ENCODE measurements around the gene ABCA2. TPM values are rescaled to one million over a fixed set of nuclear protein-coding genes. Genes with fewer than 3 reads are reported as not detected.

ABCA2 gene
- total RNA-seq, 1 donor from 2014 or later, result 62.4 TPM

DNA sequence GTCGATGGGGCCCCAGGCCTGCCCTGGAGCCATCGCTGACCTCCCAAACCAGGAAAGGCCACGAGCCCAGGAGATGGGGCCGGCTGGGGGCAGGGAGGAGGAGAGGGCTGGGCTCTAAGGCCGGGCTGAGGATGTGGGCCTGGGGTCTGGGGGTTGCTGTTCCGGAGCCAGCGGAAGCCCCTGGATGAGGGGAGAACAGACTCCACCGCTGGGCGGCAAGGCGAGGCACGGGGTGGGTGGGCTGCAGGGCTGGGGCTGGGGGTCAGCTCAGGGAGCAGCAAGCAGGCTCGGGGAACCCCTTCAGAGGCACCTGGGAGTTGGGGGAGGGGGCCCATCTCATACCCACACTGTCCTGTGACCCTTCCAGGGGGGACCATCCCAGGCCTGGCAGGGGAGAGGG is 64.3 kb downstream of the ABCA2 start:
- TF ChIP-seq, protein P1, sequence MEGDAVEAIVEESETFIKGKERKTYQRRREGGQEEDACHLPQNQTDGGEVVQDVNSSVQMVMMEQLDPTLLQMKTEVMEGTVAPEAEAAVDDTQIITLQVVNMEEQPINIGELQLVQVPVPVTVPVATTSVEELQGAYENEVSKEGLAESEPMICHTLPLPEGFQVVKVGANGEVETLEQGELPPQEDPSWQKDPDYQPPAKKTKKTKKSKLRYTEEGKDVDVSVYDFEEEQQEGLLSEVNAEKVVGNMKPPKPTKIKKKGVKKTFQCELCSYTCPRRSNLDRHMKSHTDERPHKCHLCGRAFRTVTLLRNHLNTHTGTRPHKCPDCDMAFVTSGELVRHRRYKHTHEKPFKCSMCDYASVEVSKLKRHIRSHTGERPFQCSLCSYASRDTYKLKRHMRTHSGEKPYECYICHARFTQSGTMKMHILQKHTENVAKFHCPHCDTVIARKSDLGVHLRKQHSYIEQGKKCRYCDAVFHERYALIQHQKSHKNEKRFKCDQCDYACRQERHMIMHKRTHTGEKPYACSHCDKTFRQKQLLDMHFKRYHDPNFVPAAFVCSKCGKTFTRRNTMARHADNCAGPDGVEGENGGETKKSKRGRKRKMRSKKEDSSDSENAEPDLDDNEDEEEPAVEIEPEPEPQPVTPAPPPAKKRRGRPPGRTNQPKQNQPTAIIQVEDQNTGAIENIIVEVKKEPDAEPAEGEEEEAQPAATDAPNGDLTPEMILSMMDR (IDR thresholded peaks at IDR 0.05), result no peak
- H3K4me1 Mint-ChIP-seq (ENCODE audit: low read depth), result peaks cover 4% of the 10 kb centered on the region
- no peak overlapping the region for H3K4me3 Mint-ChIP-seq (ENCODE audit: unreplicated experiment)
- no peaks in the 10 kb centered on the region for H3K36me3 Mint-ChIP-seq (ENCODE audit: low read depth)
- H3K27ac Mint-ChIP-seq (ENCODE audit: unreplicated experiment), result no peak overlapping the region
- DNase-seq (ENCODE audit: low spot score), result no peak
- peaks cover 3% of the 10 kb centered on the region for H3K27me3 Mint-ChIP-seq (ENCODE audit: low read depth)
- H3K9me3 Mint-ChIP-seq (ENCODE audit: low read depth), result no peaks in the 10 kb centered on the region

DNA sequence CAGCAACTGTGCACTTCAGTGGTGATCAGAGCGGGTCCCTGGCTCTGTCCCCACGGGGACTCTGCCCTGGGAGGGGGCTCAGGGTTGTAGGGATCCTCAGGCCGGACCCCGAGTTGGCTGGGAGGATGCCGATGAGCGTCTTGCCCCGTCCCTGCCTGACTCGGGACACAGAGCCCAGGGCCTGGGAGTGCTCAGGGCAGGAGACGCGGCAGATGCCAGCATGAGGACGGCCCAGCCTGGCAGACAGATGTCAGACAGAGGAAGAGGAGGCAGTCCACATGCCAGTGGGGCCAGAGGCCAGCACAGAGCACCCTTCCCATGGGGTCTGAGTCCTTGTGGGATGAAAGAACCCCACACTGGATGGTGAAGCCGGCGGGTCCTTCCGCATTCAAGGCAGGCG is 64.7 kb downstream of the ABCA2 start:
- no peaks in the 10 kb centered on the region for H3K36me3 Mint-ChIP-seq (ENCODE audit: low read depth)
- TF ChIP-seq, protein P1 (IDR thresholded peaks at IDR 0.05), result no peak
- peaks cover 4% of the 10 kb centered on the region for H3K4me1 Mint-ChIP-seq (ENCODE audit: low read depth)
- H3K9me3 Mint-ChIP-seq (ENCODE audit: low read depth), result no peaks in the 10 kb centered on the region
- DNase-seq (ENCODE audit: low spot score), result no peak
- peaks cover 3% of the 10 kb centered on the region for H3K27me3 Mint-ChIP-seq (ENCODE audit: low read depth)
- H3K27ac Mint-ChIP-seq (ENCODE audit: unreplicated experiment), result no peak overlapping the region
- no peak overlapping the region for H3K4me3 Mint-ChIP-seq (ENCODE audit: unreplicated experiment)

DNA sequence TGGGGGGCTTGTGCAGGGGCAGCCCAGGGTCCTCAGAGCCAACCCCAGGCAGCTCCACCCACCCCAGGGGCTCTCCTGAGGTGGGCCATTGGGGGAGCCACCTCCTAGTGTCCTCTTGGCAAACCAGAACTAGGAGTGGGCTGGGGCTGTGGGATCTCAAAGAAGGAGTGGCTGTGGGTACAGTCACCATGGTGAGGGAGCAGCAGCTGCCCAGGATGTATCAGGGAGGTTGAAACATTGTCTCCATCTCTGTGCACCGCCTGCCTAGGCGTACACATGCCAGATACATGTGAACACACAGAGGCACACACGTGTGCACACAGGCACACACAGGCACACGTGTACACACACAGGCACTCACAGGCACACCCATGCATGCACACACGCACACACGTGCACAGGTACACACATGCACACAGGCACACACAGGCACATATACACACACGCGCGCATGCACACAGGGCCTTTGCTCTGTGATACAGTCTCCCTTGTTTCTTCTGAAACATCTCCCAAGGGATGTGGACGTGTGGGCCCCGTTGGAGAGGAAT is 65.3 kb downstream of the ABCA2 start:
- peaks cover 3% of the 10 kb centered on the region for H3K27me3 Mint-ChIP-seq (ENCODE audit: low read depth)
- TF ChIP-seq, protein P1 (IDR thresholded peaks at IDR 0.05), result no peak
- peaks cover 4% of the 10 kb centered on the region for H3K4me1 Mint-ChIP-seq (ENCODE audit: low read depth)
- DNase-seq (ENCODE audit: low spot score), result no peak
- H3K27ac Mint-ChIP-seq (ENCODE audit: unreplicated experiment), result no peak overlapping the region
- H3K4me3 Mint-ChIP-seq (ENCODE audit: unreplicated experiment), result no peak overlapping the region
- H3K36me3 Mint-ChIP-seq (ENCODE audit: low read depth), result no peaks in the 10 kb centered on the region
- H3K9me3 Mint-ChIP-seq (ENCODE audit: low read depth), result no peaks in the 10 kb centered on the region

GRCh38 chr9:136962163-136962562 is 65.9 kb downstream of the ABCA2 start:
- no peak overlapping the region for H3K27ac Mint-ChIP-seq (ENCODE audit: unreplicated experiment)

GRCh38 chr9:136961279-136962065 is 66.6 kb downstream of the ABCA2 start:
- peaks cover 4% of the 10 kb centered on the region for H3K4me1 Mint-ChIP-seq (ENCODE audit: low read depth)
- TF ChIP-seq, protein P1 (IDR thresholded peaks at IDR 0.05), result no peak
- no peaks in the 10 kb centered on the region for H3K36me3 Mint-ChIP-seq (ENCODE audit: low read depth)
- peaks cover 3% of the 10 kb centered on the region for H3K27me3 Mint-ChIP-seq (ENCODE audit: low read depth)
- no peak overlapping the region for H3K27ac Mint-ChIP-seq (ENCODE audit: unreplicated experiment)
- no peak overlapping the region for H3K4me3 Mint-ChIP-seq (ENCODE audit: unreplicated experiment)
- DNase-seq (ENCODE audit: low spot score), result no peak
- H3K9me3 Mint-ChIP-seq (ENCODE audit: low read depth), result peaks cover 3% of the 10 kb centered on the region

More at GRCh38 chr9:136962163-136962562, 65.9 kb downstream of the ABCA2 start:
- no peaks in the 10 kb centered on the region for H3K9me3 Mint-ChIP-seq (ENCODE audit: low read depth)
- H3K4me3 Mint-ChIP-seq (ENCODE audit: unreplicated experiment), result no peak overlapping the region
- TF ChIP-seq, protein P1 (IDR thresholded peaks at IDR 0.05), result no peak
- DNase-seq (ENCODE audit: low spot score), result no peak
- H3K4me1 Mint-ChIP-seq (ENCODE audit: low read depth), result peaks cover 4% of the 10 kb centered on the region
- no peaks in the 10 kb centered on the region for H3K36me3 Mint-ChIP-seq (ENCODE audit: low read depth)
- H3K27me3 Mint-ChIP-seq (ENCODE audit: low read depth), result peaks cover 3% of the 10 kb centered on the region

All from chondrocyte (in vitro differentiated cells).